Measurements from ENCODE around the gene FAM43B. TPM values are rescaled to one million over a fixed set of nuclear protein-coding genes. Genes with fewer than 3 reads are reported as not detected.

FAM43B gene
- total RNA-seq, 1 experiment from 2014 or later, result not detected

DNA sequence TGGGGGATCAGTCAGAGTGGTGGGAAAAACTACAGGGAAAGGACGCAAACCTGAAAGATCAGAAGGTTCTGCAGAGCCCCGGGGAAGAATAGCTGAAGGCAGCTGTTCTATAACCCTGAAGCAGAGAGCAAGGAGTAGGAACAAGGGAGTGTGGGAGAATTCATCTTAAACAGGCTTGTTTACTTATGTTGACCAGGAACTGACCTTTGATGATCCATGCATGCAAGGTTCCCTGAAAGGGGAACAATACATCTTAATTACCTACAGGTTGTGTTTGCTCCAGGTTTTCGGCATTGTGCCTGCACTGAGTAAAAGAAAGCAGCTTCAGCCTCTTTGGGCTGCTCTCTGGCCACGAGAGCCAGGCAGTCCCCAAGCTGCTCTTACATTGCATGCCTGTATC is 18.7 kb upstream of the FAM43B start:
- Mint-ChIP-seq H3K4me1 (ENCODE audit: insufficient read depth, unreplicated experiment) (no peaks in the 10 kb centered on the region), H3K27ac (ENCODE audit: low read depth, unreplicated experiment) (no peak overlapping the region), H3K36me3 (ENCODE audit: insufficient read depth, unreplicated experiment) (no peaks in the 10 kb centered on the region), H3K4me3 (ENCODE audit: unreplicated experiment) (no peak overlapping the region), H3K27me3 (ENCODE audit: insufficient read depth, unreplicated experiment) (peaks cover 66% of the 10 kb centered on the region), H3K9me3 (ENCODE audit: unreplicated experiment) (no peaks in the 10 kb centered on the region)
- intact Hi-C loops (cut with micrococcal nuclease), result no loop called here
- no TSS peak for BruUV-seq (replicated peaks)
- CTCF ChIA-PET, result interaction anchor here (1.5 to 2.0 kb wide), 2 partner anchors 10 to 42 kb away, joined by 4 to 8 read pairs; no protein-coding TSS in a partner anchor
- no peak for DNase-seq (ENCODE audit: unreplicated experiment)
- no peak for TF ChIP-seq CTCF (IDR thresholded peaks at IDR 0.05; ENCODE audit: unreplicated experiment)
- POLR2A ChIA-PET, result no interaction called here

- CTCF ChIA-PET, result interaction anchor here (0.6 to 2.0 kb wide), 6 partner anchors 8 to 383 kb away, joined by 3 to 8 read pairs (median 3); no protein-coding TSS in a partner anchor
- no peak for TF ChIP-seq CTCF (IDR thresholded peaks at IDR 0.05; ENCODE audit: unreplicated experiment)
- Mint-ChIP-seq H3K27me3 (ENCODE audit: insufficient read depth, unreplicated experiment) (peaks cover 60% of the 10 kb centered on the region), H3K4me1 (ENCODE audit: insufficient read depth, unreplicated experiment) (no peaks in the 10 kb centered on the region), H3K27ac (ENCODE audit: low read depth, unreplicated experiment) (no peak overlapping the region), H3K9me3 (ENCODE audit: unreplicated experiment) (no peaks in the 10 kb centered on the region), H3K4me3 (ENCODE audit: unreplicated experiment) (no peak overlapping the region), H3K36me3 (ENCODE audit: insufficient read depth, unreplicated experiment) (no peaks in the 10 kb centered on the region)
- POLR2A ChIA-PET, result no interaction called here
- intact Hi-C loops (cut with micrococcal nuclease), result no loop called here
- DNase-seq (ENCODE audit: unreplicated experiment), result no peak
- no TSS peak for BruUV-seq (replicated peaks)
Measured at GRCh38 chr1:20534659-20535417, 17.5 kb upstream of the FAM43B start.

DNA sequence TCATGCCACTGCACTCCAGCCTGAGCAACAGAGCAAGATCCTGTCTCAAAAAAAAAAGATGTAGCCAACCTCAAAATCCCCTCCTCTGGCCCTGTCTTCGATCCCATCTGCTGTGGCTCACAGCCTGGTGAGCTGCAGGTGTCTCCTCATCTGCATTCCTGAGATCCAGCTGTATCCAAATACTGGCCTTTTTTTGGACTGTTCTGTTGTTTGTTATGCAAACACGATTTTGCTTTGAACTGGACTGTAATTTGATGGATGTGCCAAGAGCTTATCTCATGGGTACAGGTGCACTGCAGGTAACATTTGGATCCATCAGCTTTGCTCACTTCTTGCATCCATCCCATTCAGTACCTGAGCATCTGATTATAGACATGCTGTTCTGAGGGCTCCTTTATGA is 14.1 kb upstream of the FAM43B start:
- POLR2A ChIA-PET, result interaction anchor here (1.2 kb wide), 1 partner anchor 15 kb away, joined by 4 read pairs; no protein-coding TSS in a partner anchor
- no peak overlapping the region for H3K4me3 Mint-ChIP-seq (ENCODE audit: unreplicated experiment)
- no peaks in the 10 kb centered on the region for H3K36me3 Mint-ChIP-seq (ENCODE audit: insufficient read depth, unreplicated experiment)
- H3K27me3 Mint-ChIP-seq (ENCODE audit: insufficient read depth, unreplicated experiment), result peaks cover 57% of the 10 kb centered on the region
- no peak overlapping the region for H3K27ac Mint-ChIP-seq (ENCODE audit: low read depth, unreplicated experiment)
- no peak for TF ChIP-seq CTCF (IDR thresholded peaks at IDR 0.05; ENCODE audit: unreplicated experiment)
- CTCF ChIA-PET, result interaction anchor here (1.0 to 1.1 kb wide), 2 partner anchors 95 to 628 kb away, joined by 3 to 4 read pairs; partner anchors contain the start of gene PINK1
- intact Hi-C loops (cut with micrococcal nuclease), result no loop called here
- no peak for DNase-seq (ENCODE audit: unreplicated experiment)
- H3K9me3 Mint-ChIP-seq (ENCODE audit: unreplicated experiment), result no peaks in the 10 kb centered on the region
- no TSS peak for BruUV-seq (replicated peaks)
- H3K4me1 Mint-ChIP-seq (ENCODE audit: insufficient read depth, unreplicated experiment), result no peaks in the 10 kb centered on the region

GRCh38 chr1:20538760-20539551 is 13.4 kb upstream of the FAM43B start:
- Mint-ChIP-seq H3K27me3 (ENCODE audit: insufficient read depth, unreplicated experiment) (peaks cover 57% of the 10 kb centered on the region), H3K9me3 (ENCODE audit: unreplicated experiment) (no peaks in the 10 kb centered on the region), H3K27ac (ENCODE audit: low read depth, unreplicated experiment) (no peak overlapping the region), H3K36me3 (ENCODE audit: insufficient read depth, unreplicated experiment) (no peaks in the 10 kb centered on the region), H3K4me3 (ENCODE audit: unreplicated experiment) (no peak overlapping the region), H3K4me1 (ENCODE audit: insufficient read depth, unreplicated experiment) (no peaks in the 10 kb centered on the region)
- intact Hi-C loops (cut with micrococcal nuclease), result no loop called here
- ChIA-PET CTCF (interaction anchor here (0.6 to 1.1 kb wide), 3 partner anchors 94 to 1148 kb away, joined by 3 to 4 read pairs (median 3); partner anchors contain the start of gene PINK1), POLR2A (interaction anchor here (1.0 to 1.2 kb wide), 2 partner anchors 13 to 15 kb away, joined by 3 to 4 read pairs; no protein-coding TSS in a partner anchor)
- TF ChIP-seq CTCF (IDR thresholded peaks at IDR 0.05; ENCODE audit: unreplicated experiment), result no peak
- DNase-seq (ENCODE audit: unreplicated experiment), result no peak
- BruUV-seq (replicated peaks), result no TSS peak
